H4 (cell line): ENCODE measurements around the gene CEBPG. TPM values are rescaled to one million over a fixed set of nuclear protein-coding genes. Genes with fewer than 3 reads are reported as not detected.

Experiments
- DNase-seq: peaks from one replicate; pipeline ENCODE4 v3.0.0-alpha.2; 2015; ENCODE audit warnings: low spot score
- total RNA-seq: library from RNA; depleted of rRNA; stranded (reverse); fragments of >200 nt; shearing (Covaris generic); gene quantifications from 2 replicates; pipeline ENCODE4 v1.2.3, GENCODE V29; 2014

CEBPG gene
- total RNA-seq, 1 experiment from 2014 or later: 36.4 TPM

DNA sequence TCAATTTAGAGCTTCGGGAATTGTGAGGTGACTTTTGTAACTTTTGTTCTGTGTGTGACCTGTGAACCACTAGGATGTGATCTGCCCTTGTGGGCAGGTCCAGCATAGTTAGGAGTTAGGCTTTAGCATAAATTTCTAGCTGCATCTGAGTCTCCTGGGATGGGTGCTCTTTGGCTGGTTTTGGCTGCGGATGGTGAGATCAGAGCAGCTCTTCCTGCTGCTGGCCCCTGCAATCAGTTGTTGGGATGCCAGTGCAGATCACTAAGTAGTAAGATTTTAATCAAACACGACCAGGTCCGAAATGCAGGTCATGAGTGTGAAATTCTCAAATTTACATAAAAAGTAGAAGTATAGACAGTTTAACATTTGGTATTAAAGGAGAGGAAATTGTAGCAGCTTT lies 8.5 kb downstream of the CEBPG start:
- no peak for DNase-seq

DNA sequence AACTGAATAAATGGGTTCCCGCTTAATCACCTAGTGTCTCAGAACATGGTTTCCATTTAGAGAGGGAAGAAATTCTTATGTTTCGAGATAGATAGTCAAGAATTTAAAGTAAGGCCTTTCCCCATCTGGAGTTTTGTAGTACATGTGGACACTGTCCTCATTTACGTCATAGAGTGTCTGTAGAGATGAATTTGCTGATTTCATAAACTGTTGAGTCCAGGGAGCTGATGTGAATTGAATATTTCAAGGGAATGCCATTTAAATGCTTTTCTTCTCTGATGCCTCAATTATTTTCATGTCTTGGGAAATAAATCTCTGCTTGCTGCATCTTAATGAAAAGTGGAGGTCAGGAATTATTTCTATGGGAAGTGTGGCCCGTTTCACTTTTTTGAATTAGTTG lies 9.5 kb downstream of the CEBPG start:
- no peak for DNase-seq

DNA sequence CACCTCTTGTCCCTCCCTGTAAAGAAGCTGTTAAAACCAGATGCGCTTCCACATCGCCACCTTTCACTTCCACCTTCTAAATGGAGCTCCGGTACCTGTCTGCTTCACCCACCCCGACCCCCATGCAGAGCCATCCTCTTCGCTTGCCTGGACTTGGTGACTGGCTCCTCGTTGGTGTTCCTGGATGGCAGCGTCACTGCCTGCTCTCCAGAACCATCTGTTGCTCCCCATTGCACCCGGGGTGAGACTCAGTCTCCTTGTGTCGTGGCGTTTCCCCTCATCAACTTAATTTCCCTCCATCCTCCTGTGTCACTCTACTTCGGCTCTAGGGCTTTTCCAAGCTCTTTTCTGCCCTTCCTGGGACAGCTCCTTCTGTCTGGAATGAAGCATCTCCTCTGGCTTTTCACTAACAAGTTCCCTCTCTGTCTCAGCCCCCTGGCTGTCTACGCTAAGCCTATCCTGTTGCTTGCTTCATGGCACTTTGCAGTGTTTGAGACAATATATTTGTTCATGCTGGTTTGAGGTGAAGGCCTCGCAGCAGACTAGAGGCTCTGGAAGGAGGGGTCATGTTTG lies 10.3 kb downstream of the CEBPG start:
- no peak for DNase-seq

DNA sequence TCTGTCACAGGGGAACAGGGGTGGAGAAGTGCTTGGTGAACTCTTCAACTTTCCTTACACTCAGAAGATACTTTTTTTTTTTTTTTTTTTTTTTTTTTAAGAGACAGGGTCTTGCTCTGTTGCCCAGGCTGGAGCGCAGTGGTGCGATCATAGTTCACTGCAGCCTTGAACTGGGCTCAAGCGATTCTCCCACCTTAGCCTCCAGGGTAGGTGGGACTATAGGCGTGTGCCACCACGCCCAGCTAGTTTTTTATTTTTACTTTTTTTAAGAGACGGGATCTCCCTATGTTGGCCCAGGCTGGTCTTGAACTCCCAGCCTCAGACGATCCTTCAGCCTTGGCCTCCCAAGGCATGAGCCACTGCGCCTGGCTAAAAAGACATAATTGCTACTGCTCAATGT lies 11.5 kb downstream of the CEBPG start:
- DNase-seq: no peak

DNA sequence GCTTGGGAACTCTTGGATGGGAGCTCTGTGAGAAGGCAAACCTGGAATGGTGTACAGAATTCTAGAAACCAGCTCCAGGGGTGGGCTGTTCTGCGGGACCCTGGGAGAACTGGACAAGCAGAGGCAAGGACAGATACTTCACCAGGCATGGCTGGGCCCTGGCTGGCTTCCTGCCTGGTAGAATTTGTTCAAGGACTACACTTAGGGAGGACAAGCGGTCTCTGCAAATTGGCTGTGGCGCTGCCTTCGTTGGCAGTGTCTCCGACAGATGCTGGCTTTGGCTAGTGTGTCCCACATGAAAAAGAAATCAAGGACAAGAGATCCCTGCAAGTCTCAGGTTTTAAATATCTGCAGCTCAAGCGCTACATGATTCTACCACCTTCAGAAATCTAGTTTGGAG lies 12.4 kb downstream of the CEBPG start:
- DNase-seq: no peak

DNA sequence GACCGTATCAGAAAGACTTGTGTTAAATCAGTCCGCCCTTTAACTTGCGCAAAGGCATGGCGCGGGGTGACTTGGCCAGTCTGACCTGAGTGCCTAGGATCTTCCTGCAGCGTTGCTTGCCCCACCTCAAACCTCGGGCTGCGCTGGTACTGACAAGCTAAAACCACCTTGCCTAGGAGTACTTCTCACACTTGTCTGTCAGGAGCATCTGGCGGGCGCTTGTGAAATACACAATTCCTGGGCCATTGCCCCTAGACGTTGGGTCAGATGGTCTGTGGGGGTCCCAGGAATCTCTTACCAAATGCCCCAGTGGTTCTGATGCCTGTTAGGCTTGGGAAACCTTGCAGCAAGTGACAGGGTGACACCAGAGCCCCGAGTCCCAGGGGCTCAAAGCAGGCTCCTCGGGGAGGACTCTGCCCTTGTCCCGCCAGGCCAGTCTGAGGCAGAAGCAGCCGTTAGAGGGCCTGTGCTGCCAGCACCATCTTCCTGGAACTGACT lies 12.9 kb downstream of the CEBPG start:
- no peak for DNase-seq

DNA sequence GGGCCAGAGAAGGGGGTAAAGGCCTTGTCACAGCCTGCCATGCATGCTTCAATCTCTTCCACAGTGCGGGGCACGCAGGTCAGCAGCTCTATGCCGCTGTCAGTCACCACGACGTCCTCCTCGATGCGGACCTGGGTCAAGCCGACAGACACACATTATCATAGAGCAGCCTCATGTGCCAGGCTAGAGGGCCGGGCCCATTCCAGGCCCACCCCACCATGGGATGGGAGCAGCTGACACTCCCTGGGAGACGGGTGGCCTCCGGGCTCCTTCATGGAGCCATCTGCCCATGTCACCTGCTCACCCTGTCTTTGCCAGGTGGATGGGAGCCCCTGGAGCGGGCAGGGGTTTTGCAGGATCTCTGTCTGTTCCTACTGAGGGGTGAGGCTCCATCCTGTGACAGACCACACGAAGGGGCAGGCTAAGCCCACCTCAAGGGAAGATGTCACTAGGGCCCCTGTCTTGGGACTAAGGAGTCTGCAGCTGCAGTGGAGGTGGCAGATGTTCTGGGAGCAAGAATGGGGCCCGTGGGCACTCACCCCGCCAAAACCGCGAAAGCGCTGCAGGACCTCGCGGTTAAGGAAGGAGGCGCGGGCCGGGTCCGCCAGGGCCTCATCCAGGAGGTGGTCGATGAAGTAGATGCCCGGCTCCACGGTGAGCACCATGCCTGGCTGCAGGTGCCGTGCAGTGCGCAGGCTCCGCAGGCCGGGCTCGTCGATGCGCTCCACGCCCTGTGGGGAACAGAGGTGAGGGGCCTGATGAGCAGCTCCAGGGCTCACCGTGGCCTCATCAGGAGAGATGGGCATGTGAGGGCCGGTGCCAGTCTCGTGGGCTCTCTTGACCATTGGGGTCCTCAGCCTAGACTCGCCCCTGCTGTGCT lies 14.1 kb downstream of the CEBPG start:
- DNase-seq: no peak

DNA sequence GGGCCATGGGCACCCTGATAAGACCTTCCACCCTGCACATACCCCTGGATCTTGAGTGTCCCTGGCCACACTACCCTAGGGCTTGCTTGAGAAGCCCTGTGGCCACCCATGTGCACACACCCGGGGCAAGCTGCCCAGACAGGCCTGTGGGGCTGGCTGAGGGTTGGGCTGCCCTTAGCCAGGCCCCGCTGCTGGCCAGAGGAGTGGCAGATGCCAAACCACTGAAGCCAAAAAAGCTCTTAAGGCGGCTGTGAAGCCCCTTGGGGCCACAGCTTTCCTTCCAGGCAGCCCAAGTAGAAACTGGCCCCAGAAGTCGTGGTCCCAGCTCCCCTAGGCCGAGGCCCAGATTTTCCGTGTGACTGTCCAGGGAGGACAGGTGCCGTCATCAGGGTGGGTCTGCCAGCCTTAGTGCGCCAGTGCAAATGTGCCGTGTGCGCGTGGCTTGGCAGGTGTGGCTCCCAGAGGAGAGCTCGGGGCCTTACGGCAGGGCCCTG lies 14.8 kb downstream of the CEBPG start:
- no peak for DNase-seq

DNA sequence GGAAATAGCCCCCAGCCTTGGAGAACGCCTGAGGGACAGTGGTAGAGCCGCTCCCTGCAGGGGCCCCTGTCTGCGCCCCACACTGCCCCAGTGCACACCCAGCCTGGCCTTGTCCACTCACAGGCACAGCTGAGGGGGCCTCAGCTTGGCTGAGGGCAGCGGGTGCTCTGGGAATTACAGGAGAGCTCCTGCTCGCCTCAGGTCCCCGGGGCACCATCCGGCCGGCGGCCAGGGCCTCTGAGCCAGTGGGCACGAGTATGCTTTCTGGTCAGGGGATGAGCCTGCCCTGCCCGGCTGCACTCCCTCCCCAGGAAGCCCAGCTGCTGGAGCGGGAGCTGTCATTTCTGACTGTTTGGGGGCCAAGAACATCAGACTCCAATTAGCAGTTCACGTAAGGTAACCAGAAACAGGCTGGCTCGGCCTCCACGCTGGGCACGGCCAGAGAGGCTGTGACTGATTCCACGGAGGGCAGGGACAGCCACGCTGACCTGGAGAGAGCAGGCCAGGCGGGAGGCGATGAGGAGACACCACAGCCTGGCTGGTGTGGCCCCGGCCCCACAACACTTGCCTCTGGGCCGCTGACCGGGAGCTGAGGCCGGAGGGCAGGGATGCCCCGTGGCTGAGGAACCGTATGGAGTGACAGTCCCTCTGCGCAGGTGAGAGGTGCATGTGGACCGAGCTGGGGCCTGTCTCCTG lies 15.4 kb downstream of the CEBPG start:
- DNase-seq: no peak

DNA sequence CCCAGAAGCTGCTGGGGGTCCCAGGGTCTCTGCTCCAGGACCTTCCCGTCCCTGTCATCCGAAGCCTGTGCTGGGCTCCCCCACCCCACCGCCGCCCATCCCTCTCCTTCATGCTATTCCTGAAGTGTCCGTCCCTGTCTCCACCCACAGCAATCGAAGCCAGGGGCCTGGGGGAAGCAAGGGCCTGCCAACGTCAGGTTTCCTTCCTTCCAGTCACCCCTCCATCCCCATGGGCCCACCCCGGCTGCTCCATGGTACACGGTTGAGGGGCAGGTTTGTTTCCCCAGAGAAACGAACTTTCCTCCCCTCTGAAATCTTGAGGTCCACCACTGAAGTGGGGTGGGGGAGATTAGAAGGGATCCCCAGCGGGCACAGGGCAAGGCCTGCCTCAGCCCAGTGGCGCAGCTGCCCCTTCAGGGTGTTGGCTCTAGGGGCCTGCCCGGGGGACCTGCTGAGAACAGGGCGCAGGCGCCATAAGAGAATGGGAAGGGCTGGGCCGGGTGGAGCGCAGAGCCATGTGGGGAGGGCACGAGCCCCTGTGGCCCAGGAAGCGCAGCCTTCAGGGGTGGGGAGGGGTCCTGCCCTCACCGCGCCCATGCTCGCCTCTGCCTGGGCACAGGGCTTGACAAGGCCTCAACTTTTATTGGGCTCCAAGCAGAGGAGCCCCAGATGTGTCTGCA lies 16.1 kb downstream of the CEBPG start:
- no peak for DNase-seq

DNA sequence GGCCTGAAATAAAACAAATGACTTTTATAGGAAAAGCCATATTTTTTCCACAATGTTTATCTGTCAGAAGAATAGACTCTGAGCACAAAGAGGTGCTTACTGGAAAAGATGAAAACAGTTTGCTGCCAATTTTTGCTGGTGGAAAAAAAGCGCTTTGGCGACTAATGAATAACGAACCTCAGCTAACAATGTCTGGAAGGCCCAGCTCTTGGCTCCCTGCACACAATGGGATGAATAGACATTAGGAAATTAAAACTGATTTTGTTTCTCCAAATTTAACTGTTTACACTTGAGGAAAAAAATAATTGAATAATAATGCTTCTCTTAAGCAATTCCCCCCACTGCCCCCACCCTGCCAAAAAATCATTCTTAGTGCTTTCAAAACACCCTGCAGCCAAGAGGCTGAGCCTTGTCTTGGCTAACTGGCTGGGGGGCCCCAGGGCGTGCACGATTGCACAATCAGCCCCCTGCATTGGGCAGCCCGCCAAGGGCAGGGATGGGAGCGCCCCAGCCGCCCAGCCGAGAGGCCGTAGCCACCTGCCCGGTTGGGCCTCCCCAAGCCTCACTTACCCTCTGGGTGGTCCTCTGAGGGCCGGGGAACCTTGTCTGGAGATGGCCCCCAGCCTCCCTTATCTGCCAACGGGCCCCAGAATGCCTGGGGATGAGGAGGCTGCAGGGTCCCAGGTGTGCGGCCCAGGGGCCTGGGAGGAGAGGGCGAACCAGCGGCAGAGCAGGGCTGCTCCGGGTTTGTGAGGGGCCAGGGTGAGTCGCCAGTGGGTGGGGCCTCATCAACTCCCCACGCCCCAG lies 16.8 kb downstream of the CEBPG start:
- no peak for DNase-seq

DNA sequence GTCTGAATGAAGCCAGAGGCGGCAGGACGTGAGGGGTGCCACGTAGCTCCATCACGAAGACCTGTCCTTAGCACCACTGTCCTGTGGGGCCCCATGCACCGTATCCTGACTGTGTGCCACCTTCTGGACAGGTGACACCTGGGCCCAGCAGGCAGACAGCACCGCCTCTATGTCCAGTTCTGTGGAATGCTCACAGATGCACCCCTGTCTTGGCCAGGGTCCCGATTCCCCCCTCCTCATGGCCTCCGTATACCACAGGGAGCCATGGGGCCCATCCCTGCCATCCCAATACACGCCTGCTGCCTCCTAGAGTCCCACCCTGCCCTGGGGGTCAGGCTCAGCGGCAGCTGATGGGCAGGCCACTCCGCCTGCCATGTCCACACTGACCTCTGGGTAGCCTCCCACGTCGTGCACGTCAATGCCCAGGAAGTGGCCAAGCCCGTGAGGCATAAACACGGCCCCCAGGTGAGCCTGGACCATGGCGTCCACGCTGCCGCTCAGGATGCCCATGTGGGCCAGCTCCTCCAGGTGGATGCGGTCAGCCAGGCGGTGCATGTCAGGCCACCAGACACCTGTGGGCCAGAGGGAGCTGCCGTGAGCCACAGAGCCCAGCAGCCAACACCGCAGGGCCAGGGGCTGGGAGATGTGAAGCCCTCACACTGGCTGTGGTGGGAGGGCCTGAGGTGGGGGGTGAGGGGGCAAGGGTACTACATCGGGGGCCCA lies 17.6 kb downstream of the CEBPG start:
- DNase-seq: no peak

DNA sequence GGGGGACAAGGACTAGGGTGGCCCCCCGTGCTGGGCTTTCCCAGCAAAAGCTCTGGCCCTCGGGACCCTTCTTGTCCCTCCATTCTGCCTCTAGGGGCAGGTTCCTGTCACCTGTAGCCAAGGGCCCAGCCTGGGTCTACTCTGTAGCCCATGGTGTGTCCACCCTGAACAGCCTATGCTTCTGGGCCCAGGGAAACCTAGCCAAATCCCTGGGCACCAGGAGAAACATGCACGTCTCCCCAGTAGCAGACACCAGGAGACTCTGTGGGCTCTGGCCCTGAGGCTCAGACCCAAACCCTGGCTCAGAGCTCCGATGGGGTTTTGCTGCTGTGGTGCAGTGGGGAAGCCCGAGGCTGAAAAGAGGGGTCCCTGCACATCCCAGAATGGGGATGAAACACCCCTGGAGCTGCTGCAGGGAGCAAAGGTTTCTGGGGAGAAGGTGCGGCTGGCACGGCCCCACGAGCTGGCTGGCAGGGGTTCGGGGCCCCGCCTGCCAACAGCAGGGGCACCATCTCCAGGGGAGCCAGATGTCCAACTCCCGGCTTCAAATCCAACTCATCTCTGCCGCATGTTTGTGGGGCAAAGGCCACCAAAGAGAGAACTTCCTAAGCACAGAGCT lies 18.2 kb downstream of the CEBPG start:
- no peak for DNase-seq

DNA sequence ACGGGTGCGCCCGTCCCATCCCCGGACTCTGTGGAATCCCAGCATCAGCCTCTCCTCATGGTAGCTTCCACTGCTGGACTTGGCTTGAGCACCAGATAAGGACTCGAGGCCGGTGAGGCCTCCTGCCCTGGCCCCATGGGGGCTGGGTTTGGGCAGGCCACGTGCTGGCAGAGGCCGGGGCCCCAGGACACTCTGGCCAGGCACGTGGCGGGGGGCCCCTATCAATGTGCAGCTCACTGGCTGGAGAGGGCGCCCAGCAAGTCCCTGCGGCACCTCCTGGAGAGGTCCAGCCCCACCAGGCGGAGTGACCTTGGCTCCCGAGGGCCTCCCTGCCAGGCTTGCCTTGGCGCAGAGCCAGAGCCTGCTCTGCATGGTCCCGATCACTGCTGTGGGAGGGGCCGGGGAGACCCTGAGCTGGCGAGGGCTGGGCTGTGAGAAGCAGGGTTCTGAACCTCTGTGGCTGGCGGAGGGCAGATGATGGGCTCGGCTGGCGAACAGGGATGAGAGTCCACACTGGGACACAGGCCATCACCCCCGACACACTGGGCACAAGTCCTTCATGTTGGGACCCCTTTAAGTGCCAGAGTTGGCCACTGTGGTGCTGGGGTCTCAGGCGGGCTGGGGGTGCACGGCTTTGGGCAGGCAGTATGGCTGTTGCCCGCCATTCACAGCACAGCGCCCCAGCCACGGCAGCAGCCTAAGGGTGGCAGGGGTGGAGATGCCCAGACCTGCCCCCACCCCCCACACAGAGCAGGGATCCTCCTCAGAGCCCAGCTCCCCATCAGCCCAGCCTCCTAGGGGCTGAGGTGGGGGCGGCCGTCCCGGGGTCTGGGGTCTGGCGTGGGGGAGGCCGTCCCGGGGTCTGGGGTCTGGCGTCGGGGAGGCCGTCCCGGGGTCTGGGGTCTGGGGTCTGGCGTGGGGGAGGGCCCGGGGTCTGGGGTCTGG lies 19.1 kb downstream of the CEBPG start:
- no peak for DNase-seq

DNA sequence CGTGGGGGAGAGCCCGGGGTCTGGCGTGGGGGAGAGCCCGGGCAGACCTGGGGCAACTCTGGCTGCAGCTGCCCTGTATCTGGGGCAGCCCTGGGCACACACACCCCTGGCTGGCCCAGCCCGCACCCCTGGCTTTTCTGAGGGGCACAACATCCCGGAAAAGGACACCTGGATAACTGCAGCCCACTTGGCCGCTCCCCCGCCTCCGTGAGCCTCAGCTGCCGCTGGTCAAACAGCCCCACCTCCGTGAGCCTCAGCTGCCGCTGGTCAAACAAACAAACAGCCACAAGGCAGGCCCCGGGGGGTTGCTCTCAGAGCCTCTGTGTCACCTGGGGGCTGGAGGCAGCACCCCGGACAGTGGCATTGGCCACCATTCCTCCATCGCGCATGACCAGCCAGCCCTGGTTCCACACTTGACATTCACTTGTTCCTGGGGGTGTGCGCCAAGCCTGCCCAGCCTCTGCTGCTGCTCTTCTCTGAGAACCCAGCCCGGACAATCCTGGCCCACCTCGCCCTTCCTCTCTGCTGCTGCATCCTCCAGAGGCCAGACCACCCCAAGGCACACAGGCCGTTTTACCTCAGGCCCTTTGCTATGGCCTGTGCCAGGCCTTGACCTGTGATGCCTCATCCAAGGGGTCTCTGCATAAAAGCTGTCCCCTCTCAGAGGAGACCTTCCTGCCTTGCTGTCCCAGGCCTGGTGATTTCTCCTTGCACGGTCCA lies 19.9 kb downstream of the CEBPG start:
- DNase-seq: no peak

DNA sequence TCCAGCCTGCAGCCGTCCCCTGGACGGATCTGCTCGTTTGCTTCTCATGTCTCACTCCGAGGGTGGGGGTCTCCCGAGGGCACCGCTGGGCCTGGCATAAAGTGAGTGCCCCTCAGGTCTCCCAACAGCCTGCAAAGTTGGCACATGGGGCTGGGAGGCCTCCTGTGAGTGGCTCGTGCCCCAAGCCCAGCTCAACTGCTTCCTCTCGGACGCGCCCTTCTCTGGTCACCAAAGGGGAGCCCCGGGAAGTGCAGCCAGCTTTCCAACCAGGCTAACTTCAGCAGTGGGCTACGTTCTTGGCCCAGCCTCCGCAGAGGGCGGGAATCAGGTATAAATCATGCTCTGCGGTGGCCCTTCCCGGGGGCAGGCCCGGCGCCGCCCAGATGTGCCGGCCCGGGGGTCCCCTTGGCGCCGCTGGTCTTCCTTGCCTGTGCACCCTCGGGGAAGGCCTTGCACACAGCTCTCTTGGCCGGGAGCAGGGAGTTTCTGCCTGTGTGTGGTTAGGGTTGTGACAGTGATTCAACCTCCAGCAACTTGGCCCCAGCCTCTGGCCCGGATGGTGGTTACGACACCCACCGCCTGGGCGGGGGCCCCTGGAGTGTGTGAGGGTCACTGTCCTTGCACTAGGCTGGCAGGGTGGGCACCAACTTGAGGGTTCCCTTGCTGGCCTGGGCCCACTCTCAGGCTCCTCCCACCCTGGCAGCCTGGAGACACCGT lies 20.7 kb downstream of the CEBPG start:
- DNase-seq: peak; percentile 54
